NCI-H526 treated with DMSO at 0.1 percent for 48 hours (cell line): ENCODE data around the gene PHKB.

Source experiments
- DNase-seq: peaks from one replicate; lab custom pipeline; 2025; lab: John Stamatoyannopoulos, UW

PHKB gene

DNA sequence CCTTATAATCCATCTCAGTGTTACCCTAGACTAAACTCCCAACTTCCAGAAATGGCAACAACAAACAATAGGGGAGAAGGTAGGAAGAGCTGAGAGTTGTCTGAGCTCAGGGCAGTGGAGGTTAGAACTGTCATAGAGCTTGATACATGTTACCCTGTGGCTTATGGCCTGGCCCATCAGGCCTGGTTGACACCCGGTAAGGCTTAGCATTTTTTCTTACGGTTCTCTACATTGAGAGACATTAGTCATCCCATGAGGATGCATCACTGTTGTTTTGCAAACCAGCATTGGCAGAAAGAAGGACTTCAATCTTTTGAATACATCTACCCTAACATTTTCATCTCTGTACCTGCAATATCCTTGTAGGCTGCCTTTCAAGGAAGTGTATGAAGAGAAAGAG lies 226.6 kb downstream of the PHKB start:
- DNase-seq: no peak

DNA sequence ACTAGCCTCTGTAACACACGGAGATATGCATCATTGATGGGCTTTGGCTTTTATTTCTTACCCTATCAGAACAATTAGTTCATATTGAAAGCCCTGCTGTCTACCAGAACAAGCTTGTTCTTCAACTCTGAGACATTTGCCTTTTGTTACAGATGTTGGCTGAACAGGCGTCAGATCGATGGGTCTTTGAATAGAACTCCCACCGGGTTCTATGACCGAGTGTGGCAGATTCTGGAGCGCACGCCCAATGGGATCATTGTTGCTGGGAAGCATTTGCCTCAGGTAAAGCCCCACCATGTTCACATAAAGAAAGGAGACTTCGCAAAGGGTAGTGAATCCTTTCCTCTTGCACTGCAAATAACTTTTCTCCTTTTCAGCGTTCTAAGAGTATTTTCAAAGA lies 232.1 kb downstream of the PHKB start:
- DNase-seq: no peak

DNA sequence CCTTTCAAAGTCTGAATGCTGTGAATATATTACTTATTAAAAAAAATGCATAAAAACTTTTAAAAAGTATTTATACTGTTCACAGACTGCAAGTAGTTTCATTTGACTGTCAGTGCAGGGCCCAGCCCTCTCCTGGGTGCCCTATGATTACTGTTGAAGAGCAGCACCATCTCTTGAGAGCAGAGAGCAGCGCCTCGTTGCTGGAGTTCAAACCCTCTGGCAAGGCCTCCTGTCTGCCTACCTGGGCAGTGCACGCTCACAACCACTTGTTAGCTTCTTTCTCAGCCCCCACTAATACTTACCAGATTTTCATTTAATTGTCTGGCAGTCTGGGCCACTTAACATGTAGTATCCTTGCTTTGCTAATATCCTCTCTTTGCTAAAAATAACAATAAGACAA lies 233.4 kb downstream of the PHKB start:
- DNase-seq: no peak

DNA sequence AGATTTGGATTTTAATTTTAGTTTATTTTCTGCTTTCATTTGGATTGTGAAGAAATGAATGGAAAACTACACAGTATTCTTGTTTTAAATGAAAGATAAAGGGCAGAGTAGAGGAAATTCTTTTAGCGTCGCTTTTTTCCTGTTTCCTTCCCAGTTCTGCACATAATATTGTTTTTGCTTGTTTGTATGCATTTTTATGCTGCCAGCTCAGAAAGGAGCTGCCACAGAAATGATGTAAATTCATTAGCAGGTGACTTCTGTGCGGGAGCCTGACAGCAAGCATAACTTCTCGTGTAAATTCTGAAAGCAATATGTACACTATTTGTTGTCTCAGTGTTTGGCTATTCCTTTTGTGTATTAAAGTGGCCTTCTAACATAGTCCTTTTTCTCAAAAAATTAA lies 234.6 kb downstream of the PHKB start:
- DNase-seq: no peak

DNA sequence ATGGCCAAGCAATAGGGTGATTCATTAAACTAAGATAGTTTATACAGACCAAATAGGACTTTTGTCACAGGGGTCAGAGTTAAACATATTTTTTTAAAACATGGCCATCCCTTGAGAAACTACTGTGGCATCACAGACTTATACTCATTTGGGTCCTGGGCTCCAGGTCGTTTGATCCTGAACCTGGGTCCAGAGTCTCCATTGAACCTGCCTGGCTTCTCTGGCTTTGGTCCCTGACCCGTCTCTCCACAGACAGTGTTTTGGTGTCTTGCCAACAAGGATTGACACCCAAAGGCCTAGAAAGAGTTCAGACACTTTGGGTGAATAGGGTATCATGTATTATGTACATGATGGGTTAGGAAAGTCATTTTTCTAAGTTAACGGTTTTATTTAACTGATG lies 236.7 kb downstream of the PHKB start:
- no peak for DNase-seq

DNA sequence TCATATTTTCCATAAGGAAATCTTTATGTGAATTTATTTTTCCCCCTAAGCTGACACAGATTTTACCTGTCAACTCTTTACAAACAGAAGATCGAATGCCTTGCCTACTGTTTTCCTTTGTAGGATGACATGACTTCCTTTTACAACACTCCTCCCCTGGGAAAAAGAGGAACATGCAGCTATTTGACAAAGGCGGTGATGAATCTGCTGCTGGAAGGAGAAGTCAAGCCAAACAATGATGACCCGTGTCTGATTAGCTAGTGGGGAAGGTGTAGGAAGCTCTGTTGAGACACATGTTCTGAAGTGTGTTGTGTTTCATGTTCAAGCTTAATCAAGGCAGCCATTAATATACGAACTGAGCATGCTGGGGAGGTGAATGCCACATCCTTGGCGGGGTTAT lies 238.0 kb downstream of the PHKB start:
- no peak for DNase-seq

DNA sequence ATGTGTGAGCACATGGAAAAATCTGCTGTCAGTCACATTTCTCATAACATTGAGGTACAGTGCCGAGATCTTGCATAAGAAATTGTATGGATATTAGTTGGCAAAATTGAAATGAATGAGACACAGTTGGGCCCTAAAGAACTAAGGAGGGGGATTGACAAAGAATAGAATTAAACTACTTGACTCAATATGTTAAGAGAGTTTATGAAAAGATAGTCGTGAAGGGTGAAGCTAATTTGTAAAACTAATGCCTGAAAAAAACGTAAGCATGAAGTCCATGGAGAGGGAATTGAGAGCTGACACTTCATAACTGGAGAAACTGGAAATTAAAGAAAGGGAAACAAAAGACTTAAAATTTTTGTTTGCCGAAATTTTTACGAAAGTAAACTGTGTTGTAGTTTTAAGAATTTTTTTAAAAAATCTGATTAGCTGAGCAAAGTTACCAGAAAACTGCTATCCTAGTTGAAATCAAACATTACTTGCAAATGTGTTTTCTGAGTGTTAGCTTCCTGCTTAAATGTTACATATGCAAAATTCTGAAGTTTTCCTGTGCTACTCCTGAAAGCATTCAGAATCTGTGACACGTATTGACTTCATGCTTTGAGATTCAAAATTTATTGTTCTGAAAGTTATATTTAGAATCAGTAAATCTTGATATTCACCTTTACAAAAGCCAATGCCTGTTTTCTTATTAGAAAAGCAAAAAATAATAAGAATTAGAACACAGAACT lies 239.9 kb downstream of the PHKB start:
- no peak for DNase-seq

DNA sequence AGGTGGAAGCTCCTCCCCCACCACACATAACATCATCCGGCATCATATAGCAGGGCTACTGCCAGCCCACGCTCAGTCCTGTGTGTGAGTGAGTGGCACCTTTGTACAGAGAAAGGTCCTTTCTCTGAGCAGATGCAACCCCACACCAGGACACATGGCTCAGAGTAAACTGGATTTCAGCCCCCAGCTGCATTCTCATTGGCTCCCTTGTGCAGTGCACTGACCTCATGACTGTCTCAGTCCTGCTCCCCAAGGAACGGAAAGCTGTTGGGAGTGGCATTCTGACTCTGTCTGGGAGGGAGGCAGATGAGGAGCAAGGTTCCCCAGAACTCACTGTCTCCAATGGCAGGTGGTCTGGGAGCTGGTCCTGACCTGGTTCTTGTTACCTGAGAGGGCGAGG lies 244.1 kb downstream of the PHKB start:
- no peak for DNase-seq

DNA sequence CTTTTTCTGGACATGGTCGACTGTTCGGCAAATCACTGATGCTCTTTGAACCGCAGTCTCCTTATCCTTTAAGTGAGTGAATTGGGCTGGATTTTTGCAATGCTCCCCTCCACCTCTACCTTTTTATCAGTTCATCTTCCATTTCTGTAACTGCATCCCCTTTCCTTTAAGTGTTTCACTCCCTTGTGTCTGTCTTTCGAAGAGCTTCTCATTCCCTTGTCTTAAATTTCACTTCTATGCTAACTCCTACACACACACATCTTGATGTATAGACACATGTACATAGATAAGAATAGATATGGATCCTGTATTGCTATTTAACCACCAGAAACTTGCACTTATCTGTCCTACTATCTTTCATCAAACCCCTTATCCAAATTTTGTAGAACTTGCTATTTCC lies 250.7 kb downstream of the PHKB start:
- no peak for DNase-seq

DNA sequence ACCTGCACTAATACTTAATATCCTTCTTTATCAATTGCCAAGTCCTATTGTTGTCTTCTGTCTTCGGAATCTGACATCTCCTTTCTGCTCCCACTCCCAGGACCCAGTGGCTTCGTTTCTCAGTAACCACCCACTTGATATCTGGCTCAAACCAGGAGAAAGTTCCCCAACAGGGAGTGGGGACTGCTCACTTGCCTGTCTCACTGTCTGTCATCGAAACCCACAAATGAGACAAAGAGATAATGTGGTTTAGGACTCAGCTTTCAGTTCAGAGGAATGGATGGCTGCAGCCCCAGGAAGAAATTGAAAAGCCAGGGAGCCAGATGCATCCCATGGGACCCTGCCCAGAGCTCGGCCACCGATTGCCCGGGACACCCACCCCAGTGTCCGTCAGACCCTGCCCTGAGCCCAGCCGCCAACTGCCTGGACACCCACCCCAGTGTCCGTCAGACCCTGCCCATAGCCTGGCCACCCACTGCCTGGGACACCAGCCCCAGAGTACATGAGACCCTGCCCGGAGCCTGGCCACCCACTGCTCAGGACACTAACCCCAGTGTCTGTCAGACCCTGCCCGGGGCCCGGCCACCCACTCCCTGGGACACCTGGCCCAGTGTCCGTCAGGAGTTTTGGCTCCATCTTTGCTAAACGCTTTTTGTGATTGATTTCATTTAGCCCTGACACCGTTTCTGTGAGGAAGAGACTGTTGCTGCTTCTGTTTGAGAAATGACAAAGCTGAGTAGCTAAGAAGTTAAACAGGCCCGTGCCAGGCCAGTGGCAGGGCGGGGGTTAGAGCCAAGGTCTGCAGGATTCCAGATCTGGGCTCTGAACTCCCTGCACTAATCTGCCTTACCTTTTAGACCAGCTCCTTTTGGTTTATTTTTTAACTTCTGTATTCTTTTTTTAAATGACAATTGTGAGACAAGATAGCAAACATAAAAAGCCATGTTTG lies 251.4 kb downstream of the PHKB start:
- DNase-seq: no peak

DNA sequence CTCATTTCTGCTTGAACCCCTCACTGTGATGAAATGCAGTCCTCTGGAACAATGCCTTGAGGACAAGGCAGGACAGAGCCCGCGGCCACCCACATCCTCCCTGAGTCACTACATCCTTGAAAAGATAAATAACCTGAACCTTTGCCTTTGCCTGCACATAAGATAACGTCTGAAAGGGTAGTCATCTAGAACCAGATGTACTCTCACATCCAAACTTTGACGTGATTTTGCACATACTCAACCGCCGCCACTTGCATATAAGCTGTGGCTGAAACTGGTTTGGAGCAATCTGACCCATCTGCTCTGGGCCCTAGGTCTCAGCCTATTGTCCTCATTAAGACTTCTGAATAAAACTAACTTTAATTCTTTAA lies 252.1 kb downstream of the PHKB start:
- DNase-seq: no peak

DNA sequence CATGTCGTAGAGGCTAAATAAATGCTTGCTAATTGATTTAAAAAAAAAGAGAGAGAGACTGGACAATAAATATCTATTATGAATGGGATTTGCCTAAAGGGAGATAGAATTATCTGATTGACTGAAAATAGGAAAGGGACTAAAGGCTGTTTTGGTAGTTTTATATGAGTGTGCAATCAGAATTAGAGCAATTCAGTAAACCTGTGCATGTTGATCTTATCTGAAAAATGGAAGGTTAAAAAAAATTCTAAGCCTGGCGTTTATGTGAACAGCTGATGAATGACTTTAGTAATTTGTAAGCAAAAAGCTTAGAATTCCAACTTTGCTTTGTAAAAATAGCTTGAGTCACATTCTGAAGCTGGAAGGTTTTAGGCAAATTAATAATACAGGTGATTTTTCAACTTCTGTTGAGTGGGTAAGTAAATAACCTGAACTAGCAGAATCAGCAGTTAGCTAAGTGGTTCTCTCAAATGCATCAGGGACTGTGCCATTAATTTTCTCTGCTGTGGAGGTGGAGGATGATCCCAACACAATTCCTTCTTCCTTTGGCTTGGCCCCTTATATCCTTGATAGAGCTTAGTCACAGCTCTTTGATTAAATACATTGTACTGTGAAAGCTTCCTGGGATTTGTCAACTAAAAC lies 254.4 kb downstream of the PHKB start:
- DNase-seq: no peak

DNA sequence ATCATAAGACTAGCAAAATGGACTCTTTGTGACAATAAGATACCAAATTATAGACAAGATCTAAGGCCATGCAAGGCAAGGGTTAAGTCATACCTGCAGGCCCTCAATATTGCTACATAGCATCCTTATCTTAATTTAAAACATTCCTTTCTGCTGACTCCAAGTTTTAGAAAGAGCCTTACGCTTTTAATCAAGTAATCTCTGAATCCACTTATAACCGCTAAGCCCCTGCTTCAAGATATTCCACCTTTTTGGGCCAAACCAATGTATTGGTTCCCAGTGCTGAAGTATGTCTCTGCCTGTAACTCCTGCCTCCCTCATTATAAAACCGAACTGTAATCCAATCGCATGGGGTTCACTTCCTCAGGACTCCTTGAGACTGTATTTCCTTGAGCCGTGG lies 255.4 kb downstream of the PHKB start:
- no peak for DNase-seq

DNA sequence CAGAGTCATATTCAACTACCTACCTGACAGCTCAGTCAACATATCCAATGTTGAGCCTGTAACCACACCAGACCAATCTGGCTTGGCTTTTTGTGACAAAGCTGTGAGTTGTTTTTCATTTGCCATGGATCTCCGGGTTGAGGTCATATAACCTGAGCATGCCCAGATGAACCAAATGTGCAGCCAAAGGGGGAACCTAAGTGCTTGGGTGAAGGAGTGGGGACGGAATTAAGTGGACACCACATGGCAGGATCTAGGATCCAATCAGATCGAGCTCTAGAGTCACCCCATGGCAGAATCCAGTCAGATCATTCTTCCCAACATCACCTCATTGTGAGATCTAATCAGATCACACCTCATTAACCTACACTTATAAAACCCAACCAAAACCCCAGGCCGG lies 258.6 kb downstream of the PHKB start:
- no peak for DNase-seq

DNA sequence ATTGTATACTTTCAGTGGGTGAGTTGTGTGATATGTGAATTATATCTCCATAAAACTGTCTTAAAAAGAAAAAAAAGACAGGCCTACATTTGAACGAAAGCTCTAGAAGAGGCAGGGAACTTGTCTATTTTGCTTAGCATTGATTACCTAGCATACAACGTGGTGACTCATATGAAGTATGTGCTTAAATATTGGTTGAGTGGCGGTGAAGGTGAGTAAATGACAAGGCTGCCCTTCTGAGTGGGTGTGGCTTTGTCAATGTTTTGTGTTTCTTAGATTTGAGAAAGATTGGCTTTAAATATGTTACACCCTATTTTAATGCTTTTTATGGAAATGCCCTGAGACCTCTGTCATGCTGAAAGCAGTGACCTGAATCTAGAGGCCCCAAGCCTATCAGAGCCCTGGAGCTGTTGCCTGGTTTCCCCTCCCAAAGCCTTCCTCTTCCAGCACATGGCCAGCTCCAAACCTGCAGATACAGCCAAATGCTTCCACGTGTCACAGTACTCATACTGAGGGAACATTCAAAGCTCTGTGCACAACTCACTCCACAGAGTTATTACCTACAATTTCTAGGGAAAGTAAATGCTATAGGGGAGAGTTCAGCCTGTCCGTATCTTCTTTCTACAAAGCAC lies 260.0 kb downstream of the PHKB start:
- DNase-seq: no peak

DNA sequence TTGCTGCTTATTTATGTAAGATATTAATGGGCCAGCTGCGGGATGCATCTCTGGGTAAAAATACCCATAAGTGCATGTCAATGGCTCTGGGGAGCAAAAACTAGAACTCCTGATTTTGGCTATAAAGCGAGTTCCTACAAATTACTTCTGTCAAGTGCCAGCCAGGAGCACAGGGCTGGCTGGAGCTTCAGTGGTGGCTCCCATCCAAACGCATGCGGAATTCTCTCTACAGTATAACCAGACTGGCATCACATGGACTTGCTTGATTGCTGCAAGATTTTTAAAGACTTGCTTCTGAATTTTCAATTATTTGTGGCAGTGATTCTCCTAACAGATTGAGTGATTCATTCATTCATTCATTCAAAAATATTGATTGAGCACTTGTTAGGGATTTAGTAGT lies 260.9 kb downstream of the PHKB start:
- no peak for DNase-seq

DNA sequence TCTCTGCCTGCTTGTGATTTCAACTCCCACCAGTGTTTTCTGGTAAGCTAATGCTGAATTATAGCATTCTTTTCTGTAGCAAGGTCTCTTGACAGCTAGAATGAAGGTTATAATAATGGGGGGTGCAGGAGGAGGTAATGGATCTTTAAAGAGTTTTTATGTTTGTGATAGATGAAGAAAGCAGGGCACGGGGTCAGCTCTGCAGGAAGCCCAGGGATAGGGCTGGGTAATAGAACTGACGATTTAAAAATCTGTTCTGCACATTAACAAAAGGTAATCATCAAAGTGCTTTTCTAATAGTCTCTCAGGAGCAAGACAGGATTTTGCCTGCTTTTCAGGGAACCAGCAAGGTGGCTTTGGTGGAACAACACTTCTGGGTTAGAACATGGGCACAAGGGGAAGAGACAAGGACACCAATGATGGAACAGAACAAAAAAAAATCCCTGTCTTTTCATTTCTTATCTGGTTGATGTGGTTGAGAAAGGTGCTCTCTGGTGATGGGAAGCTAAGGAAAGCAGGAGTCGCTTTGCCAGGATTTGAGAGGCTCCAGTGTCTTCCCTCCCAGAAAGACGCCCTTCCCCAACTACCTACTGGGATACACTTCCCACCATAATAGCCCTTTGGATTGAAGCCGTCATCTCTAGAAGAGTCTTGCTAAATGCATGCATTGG lies 263.1 kb downstream of the PHKB start:
- no peak for DNase-seq

DNA sequence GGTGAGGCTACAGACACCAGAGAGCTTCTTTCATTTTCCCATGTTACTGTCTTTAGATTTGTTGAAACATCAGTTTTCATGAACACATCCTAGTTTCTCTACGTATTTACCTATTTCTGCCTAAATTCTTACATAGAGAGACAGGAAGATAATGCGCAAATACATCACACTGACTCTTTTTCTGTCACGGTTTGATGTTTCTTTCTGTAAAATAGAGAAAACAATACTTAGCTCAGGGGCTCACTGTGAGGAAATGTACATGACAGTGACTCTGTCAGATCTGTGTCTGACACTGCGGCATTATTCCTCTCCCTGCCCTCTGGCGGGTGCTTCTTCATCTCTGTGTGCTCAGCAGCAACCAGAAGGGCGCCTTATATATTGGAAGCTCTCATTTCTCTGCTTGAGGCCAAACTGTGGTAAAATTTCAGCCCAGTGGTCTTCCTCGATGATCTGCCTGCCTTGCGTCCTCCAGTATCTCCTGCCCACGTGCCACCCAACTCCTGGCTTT lies 264.1 kb downstream of the PHKB start:
- DNase-seq: no peak

DNA sequence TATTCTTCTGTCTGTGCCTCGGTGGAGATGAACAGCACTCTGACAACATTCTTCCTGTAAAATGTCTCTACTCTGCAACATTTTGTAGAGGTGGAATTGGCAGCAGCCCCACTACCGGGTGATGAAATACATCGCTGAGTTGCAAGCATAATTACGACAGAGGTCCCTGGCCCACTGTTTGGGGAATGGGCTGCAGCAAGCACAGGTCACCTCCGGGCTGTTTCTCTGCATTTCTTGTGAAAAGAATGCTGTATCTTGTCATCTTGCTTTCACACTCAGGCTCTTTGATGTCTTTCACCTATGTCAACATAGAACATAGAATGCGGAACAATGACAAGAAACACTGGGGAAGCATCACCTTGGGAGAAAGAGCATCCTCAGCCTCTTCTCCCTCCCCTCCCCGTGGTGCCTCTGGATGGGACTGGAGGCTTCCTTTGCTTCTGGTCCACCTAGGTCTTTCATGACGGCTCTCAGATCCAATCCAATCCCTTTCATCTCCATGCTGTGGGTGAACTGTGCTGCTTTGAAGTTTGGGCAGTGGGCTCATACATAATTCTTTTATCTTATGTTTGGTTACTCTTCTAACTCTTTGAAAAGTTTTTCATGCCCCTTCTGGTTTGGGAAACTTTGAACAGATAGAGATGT lies 265.0 kb downstream of the PHKB start:
- no peak for DNase-seq

DNA sequence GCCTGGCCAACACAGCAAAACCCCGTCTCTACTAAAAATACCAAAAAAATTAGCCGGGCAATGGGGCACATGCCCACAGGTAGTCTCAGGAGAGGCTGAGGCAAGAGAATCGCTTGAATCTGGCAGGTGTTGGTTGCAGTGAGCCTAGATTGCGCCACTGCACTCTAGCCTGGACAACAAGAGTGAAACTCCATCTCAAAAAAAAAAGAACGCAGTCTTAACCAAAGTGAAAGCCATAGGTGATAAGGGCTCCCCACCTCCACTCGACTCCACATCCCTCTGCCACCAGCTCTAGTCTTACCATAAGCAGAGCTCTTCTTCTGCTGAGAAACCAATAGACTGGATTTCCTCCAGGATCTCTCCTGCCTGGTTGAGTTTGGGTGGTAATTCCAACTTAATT lies 266.0 kb downstream of the PHKB start:
- DNase-seq: no peak

DNA sequence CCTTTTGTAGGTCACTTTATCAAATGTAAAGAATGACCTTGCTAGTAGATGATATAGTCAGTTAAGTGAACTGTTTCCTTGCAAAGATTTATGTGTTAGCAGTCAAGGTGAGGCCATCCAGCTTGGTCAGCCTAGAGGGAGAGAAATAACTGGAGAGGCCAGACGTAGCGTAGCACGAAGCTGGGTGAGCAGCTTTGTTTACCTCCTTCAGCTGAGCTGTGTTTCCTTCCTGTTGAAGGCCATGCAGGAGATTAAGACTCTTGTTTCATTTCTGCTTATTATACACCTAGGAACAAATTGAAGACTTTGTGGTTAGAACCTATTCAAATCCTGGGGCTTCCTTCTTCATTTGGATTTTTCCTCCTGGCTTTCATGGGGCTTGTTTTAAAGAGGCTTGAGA lies 267.1 kb downstream of the PHKB start:
- DNase-seq: no peak
